Middle frontal gyrus (tissue), 1 donor: ENCODE data around the gene DNMBP.

Experiments used
- DNase-seq: peaks from one replicate; pipeline ENCODE4 v3.0.0-alpha.2; 2015; ENCODE audit warnings: low spot score; ENCODE audit errors: extremely low spot score

Gene DNMBP

GRCh38 chr10:99835947-99836346 is 173.8 kb downstream of the DNMBP start:
- DNase-seq, result no peak

GRCh38 chr10:99834410-99834809 is 175.3 kb downstream of the DNMBP start:
- DNase-seq, result no peak

- no peak for DNase-seq
These were observed 177.3 kb downstream of the DNMBP start for GRCh38 chr10:99832439-99832838.

- no peak for DNase-seq
These were observed 181.3 kb downstream of the DNMBP start for GRCh38 chr10:99828464-99828863.

GRCh38 chr10:99827936-99828335 is 181.8 kb downstream of the DNMBP start:
- DNase-seq, result no peak
